ENCODE measurements around the gene ZNF221. TPM values are rescaled to one million over a fixed set of nuclear protein-coding genes. Genes with fewer than 3 reads are reported as not detected.
A peak's percentile ranks its signal among the peaks of the same experiment; 100 is the strongest.

ZNF221 gene
- 0.40 TPM for polyA plus RNA-seq (2012; ENCODE audit: insufficient read length, low read depth)

GRCh38 chr19:43950834-43951645, at the start of gene ZNF221:
ZNF221 (plus strand) TSS chr19:43951228; CDS start chr19:43962727, 11,499 bp downstream.
- TF ChIP-seq POLR2AphosphoS5 (IDR thresholded peaks at IDR 0.05; ENCODE audit: low read depth, low read length) (peak; percentile 57), SIN3A (IDR thresholded peaks at IDR 0.05; ENCODE audit: borderline replicate concordance, insufficient read depth, low read length) (peak; percentile 64; the same call in 1 of the 2 replicates), REST (IDR thresholded peaks at IDR 0.05; ENCODE audit: insufficient read depth in 1 of 2, low read depth in 2 of 2, low read length in 2 of 2) (peak in 1 of 2 experiments; percentile 60; a peak in 1 of 4 replicates), TAF1 (IDR thresholded peaks at IDR 0.05; ENCODE audit: borderline replicate concordance, insufficient read depth, low read length) (peak; percentile 79; the same call in 1 of the 2 replicates), FOXP2 (optimal IDR thresholded peaks at IDR 0.05; ENCODE audit: borderline replicate concordance, extremely low read depth, extremely low read length, insufficient read depth) (no peak)

GRCh38 chr19:43901395-43902390, 49.3 kb upstream of the ZNF221 start:
- no peak for TF ChIP-seq REST (IDR thresholded peaks at IDR 0.05; ENCODE audit: insufficient read depth in 1 of 2, low read depth in 2 of 2, low read length in 2 of 2)
- TF ChIP-seq POLR2AphosphoS5 (IDR thresholded peaks at IDR 0.05; ENCODE audit: low read depth, low read length): peak; percentile 75

- TF ChIP-seq POLR2AphosphoS5 (IDR thresholded peaks at IDR 0.05; ENCODE audit: low read depth, low read length) (no peak), TAF1 (IDR thresholded peaks at IDR 0.05; ENCODE audit: borderline replicate concordance, insufficient read depth, low read length) (no peak), FOXP2 (optimal IDR thresholded peaks at IDR 0.05; ENCODE audit: borderline replicate concordance, extremely low read depth, extremely low read length, insufficient read depth) (no peak), SIN3A (IDR thresholded peaks at IDR 0.05; ENCODE audit: borderline replicate concordance, insufficient read depth, low read length) (no peak)
These were observed 48.6 kb upstream of the ZNF221 start for GRCh38 chr19:43902399-43902798.

- TF ChIP-seq TAF1 (IDR thresholded peaks at IDR 0.05; ENCODE audit: borderline replicate concordance, insufficient read depth, low read length) (no peak), FOXP2 (optimal IDR thresholded peaks at IDR 0.05; ENCODE audit: borderline replicate concordance, extremely low read depth, extremely low read length, insufficient read depth) (no peak), REST (IDR thresholded peaks at IDR 0.05; ENCODE audit: insufficient read depth in 1 of 2, low read depth in 2 of 2, low read length in 2 of 2) (no peak), POLR2AphosphoS5 (IDR thresholded peaks at IDR 0.05; ENCODE audit: low read depth, low read length) (no peak), SIN3A (IDR thresholded peaks at IDR 0.05; ENCODE audit: borderline replicate concordance, insufficient read depth, low read length) (no peak)
These were observed 45.1 kb upstream of the ZNF221 start for GRCh38 chr19:43905897-43906296.

- TF ChIP-seq FOXP2 (optimal IDR thresholded peaks at IDR 0.05; ENCODE audit: borderline replicate concordance, extremely low read depth, extremely low read length, insufficient read depth): no peak
These were observed 44.3 kb upstream of the ZNF221 start for GRCh38 chr19:43906774-43907173.
